NCI-H1105 (cell line): ENCODE measurements around the gene MAN2C1.
"Not testable (repeated sequence)": the region's sequence is repeated elsewhere in the genome, so short reads cannot be mapped to it uniquely, and the experiment has no call there.

Experiments
- DNase-seq: peaks from one replicate; lab custom pipeline; 2025; lab: John Stamatoyannopoulos, UW

Gene MAN2C1

GRCh38 chr15:75361361-75361988 lies 6.9 kb downstream of the MAN2C1 start:
- no peak for DNase-seq

GRCh38 chr15:75360856-75361255 lies 7.6 kb downstream of the MAN2C1 start:
- DNase-seq: no peak

- DNase-seq: no peak
Observed at GRCh38 chr15:75360391-75360790, 8.0 kb downstream of the MAN2C1 start.

- DNase-seq: no peak
Observed at GRCh38 chr15:75359537-75360250, 8.7 kb downstream of the MAN2C1 start.

- DNase-seq: no peak
Observed at GRCh38 chr15:75358771-75359536, 9.5 kb downstream of the MAN2C1 start.

GRCh38 chr15:75357976-75358673 lies 10.3 kb downstream of the MAN2C1 start:
- no peak for DNase-seq

GRCh38 chr15:75356517-75356916 lies 11.9 kb downstream of the MAN2C1 start:
- no peak for DNase-seq

- DNase-seq: no peak
Observed at GRCh38 chr15:75356006-75356405, 12.4 kb downstream of the MAN2C1 start.

- no peak for DNase-seq
Observed at GRCh38 chr15:75355369-75355768, 13.0 kb downstream of the MAN2C1 start.

GRCh38 chr15:75354454-75354853 lies 14.0 kb downstream of the MAN2C1 start:
- DNase-seq: no peak

- DNase-seq: no peak
Observed at GRCh38 chr15:75353604-75354003, 14.8 kb downstream of the MAN2C1 start.

- no peak for DNase-seq
Observed at GRCh38 chr15:75352186-75353080, 16.0 kb downstream of the MAN2C1 start.

- DNase-seq: no peak
Observed at GRCh38 chr15:75350601-75351361, 17.6 kb downstream of the MAN2C1 start.

- DNase-seq: no peak
Observed at GRCh38 chr15:75349851-75350588, 18.4 kb downstream of the MAN2C1 start.

GRCh38 chr15:75349351-75349669 lies 19.1 kb downstream of the MAN2C1 start:
- DNase-seq: not testable (repeated sequence)

- no peak for DNase-seq
Observed at GRCh38 chr15:75348562-75349350, 19.7 kb downstream of the MAN2C1 start.

- DNase-seq: no peak
Observed at GRCh38 chr15:75348034-75348561, 20.3 kb downstream of the MAN2C1 start.

GRCh38 chr15:75347222-75348033 lies 21.0 kb downstream of the MAN2C1 start:
- no peak for DNase-seq
